Glutamatergic neuron (in vitro differentiated cells): ENCODE data around the gene ADAMTS6. TPM values are rescaled to one million over a fixed set of nuclear protein-coding genes. Genes with fewer than 3 reads are reported as not detected.
"Not testable (repeated sequence)": the region's sequence is repeated elsewhere in the genome, so short reads cannot be mapped to it uniquely, and the experiment has no call there.

Experiments used
- DNase-seq: peaks from one replicate; pipeline ENCODE4 v3.0.0; 2022
- H3K27ac Mint-ChIP-seq: one replicate; pipeline ENCODE4 v1.8.0; 2020; ENCODE audit warnings: mild to moderate bottlenecking, mixed read lengths, inconsistent platforms; ENCODE audit not compliant: unreplicated experiment
- H3K27me3 Mint-ChIP-seq: one replicate; pipeline ENCODE4 v1.8.0; 2020; ENCODE audit warnings: mild to moderate bottlenecking, moderate library complexity, mixed read lengths, inconsistent platforms; ENCODE audit not compliant: unreplicated experiment
- H3K36me3 Mint-ChIP-seq: one replicate; pipeline ENCODE4 v1.8.0; 2020; ENCODE audit warnings: mild to moderate bottlenecking, mixed read lengths, inconsistent platforms; ENCODE audit not compliant: unreplicated experiment
- H3K4me1 Mint-ChIP-seq: one replicate; pipeline ENCODE4 v1.8.0; 2020; ENCODE audit warnings: mild to moderate bottlenecking, low read depth, mixed read lengths, inconsistent platforms; ENCODE audit not compliant: unreplicated experiment
- H3K4me3 Mint-ChIP-seq: one replicate; pipeline ENCODE4 v1.8.0; 2020; ENCODE audit warnings: mild to moderate bottlenecking, mixed read lengths, inconsistent platforms; ENCODE audit not compliant: unreplicated experiment
- H3K9me3 Mint-ChIP-seq: one replicate; pipeline ENCODE4 v1.8.0; 2020; ENCODE audit warnings: mild to moderate bottlenecking, moderate library complexity, mixed read lengths, inconsistent platforms; ENCODE audit not compliant: unreplicated experiment
- CTCF ChIP-seq: fragments of 200-600 bp; sonication (generic); IDR thresholded peaks from one replicate; pipeline ENCODE4 v1.5.0; 2021; ENCODE audit not compliant: partially characterized antibody, unreplicated experiment
- total RNA-seq: library from RNA; stranded (reverse); fragmentation: NEBNext Ultra II Directional; extraction: Animal tissue kit (Norgen Biotek cat#: 25700); gene quantifications from one replicate; pipeline ENCODE4 v1.2.1, GENCODE V29; 2021; ENCODE audit not compliant: unreplicated experiment

The ADAMTS6 gene
- total RNA-seq, 1 donor from 2014 or later: 2.1 TPM

GRCh38 chr5:65506961-65507360 is 25.2 kb upstream of the ADAMTS6 start:
- no peaks in the 10 kb centered on the region for H3K9me3 Mint-ChIP-seq
- no peak overlapping the region for H3K4me3 Mint-ChIP-seq
- H3K27ac Mint-ChIP-seq: no peak overlapping the region
- no peak for DNase-seq
- H3K4me1 Mint-ChIP-seq: peaks cover 2% of the 10 kb centered on the region
- TF ChIP-seq CTCF: no peak
- no peaks in the 10 kb centered on the region for H3K36me3 Mint-ChIP-seq
- H3K27me3 Mint-ChIP-seq: no peaks in the 10 kb centered on the region

- H3K27me3 Mint-ChIP-seq: no peaks in the 10 kb centered on the region
- H3K4me1 Mint-ChIP-seq: no peaks in the 10 kb centered on the region
- H3K27ac Mint-ChIP-seq: no peak overlapping the region
- TF ChIP-seq CTCF: no peak
- no peaks in the 10 kb centered on the region for H3K9me3 Mint-ChIP-seq
- no peak for DNase-seq
- no peak overlapping the region for H3K4me3 Mint-ChIP-seq
- no peaks in the 10 kb centered on the region for H3K36me3 Mint-ChIP-seq
Observed at GRCh38 chr5:65489119-65489518, 7.4 kb upstream of the ADAMTS6 start.

GRCh38 chr5:65488038-65488687 is 6.4 kb upstream of the ADAMTS6 start:
- H3K9me3 Mint-ChIP-seq, H3K4me3 Mint-ChIP-seq, H3K27me3 Mint-ChIP-seq, H3K4me1 Mint-ChIP-seq, H3K36me3 Mint-ChIP-seq, H3K27ac Mint-ChIP-seq, DNase-seq: not testable (repeated sequence)
- TF ChIP-seq CTCF: peak; percentile 27

- H3K36me3 Mint-ChIP-seq, DNase-seq, H3K27me3 Mint-ChIP-seq, H3K27ac Mint-ChIP-seq, H3K9me3 Mint-ChIP-seq, H3K4me3 Mint-ChIP-seq: not testable (repeated sequence)
- H3K4me1 Mint-ChIP-seq: peaks cover 12% of the 10 kb centered on the region
Observed at GRCh38 chr5:65486803-65487202, 5.1 kb upstream of the ADAMTS6 start.

GRCh38 chr5:65485405-65485804 is 3.7 kb upstream of the ADAMTS6 start:
- no peak for TF ChIP-seq CTCF
- no peak overlapping the region for H3K4me3 Mint-ChIP-seq
- H3K27ac Mint-ChIP-seq: no peak overlapping the region
- DNase-seq: no peak
- peaks cover 16% of the 10 kb centered on the region for H3K4me1 Mint-ChIP-seq
- H3K9me3 Mint-ChIP-seq: no peaks in the 10 kb centered on the region
- H3K27me3 Mint-ChIP-seq: peaks cover 1% of the 10 kb centered on the region
- H3K36me3 Mint-ChIP-seq: no peaks in the 10 kb centered on the region
